HG03064 (cell line): ENCODE measurements around the gene CYP4F11.
"Not testable (repeated sequence)": the region's sequence is repeated elsewhere in the genome, so short reads cannot be mapped to it uniquely, and the experiment has no call there.

Experiments used
- ATAC-seq: cut with Tn5 transposase; IDR thresholded peaks from one replicate; pipeline ENCODE4 v1.9.1; 2021; ENCODE audit warnings: low read depth; ENCODE audit not compliant: unreplicated experiment

CYP4F11 gene

GRCh38 chr19:15885919-15886318 is 48.4 kb downstream of the CYP4F11 start:
- ATAC-seq: no peak

GRCh38 chr19:15885167-15885566 is 49.2 kb downstream of the CYP4F11 start:
- no peak for ATAC-seq

GRCh38 chr19:15883329-15883728 is 51.0 kb downstream of the CYP4F11 start:
- ATAC-seq: not testable (repeated sequence)

GRCh38 chr19:15874821-15875474 is 59.4 kb downstream of the CYP4F11 start:
- no peak for ATAC-seq

- ATAC-seq: not testable (repeated sequence)
Measured at GRCh38 chr19:15873771-15874170, 60.6 kb downstream of the CYP4F11 start.

- ATAC-seq: no peak
Measured at GRCh38 chr19:15871570-15871969, 62.8 kb downstream of the CYP4F11 start.

GRCh38 chr19:15869873-15870272 is 64.5 kb downstream of the CYP4F11 start:
- ATAC-seq: no peak

GRCh38 chr19:15869109-15869555 is 65.2 kb downstream of the CYP4F11 start:
- ATAC-seq: no peak

- no peak for ATAC-seq
Measured at GRCh38 chr19:15866636-15867035, 67.7 kb downstream of the CYP4F11 start.

GRCh38 chr19:15864824-15865223 is 69.5 kb downstream of the CYP4F11 start:
- no peak for ATAC-seq

- ATAC-seq: no peak
Measured at GRCh38 chr19:15863272-15863671, 71.1 kb downstream of the CYP4F11 start.

- no peak for ATAC-seq
Measured at GRCh38 chr19:15862444-15862843, 71.9 kb downstream of the CYP4F11 start.
